HCT116 (cell line): ENCODE data around the gene DLL1.

Experiments
- FOSL1 ChIP-seq: IDR thresholded peaks from 2 replicates; pipeline ENCODE4 v1.6.1; 2012; ENCODE audit warnings: low read depth
- POLR2A ChIP-seq: IDR thresholded peaks from 2 replicates; pipeline ENCODE4 v1.7.0; 2011; ENCODE audit warnings: borderline replicate concordance; ENCODE audit not compliant: insufficient read depth, insufficient read length; ENCODE audit errors: extremely low read depth
- YY1 ChIP-seq: IDR thresholded peaks from 2 replicates; pipeline ENCODE4 v1.6.1; 2011; ENCODE audit warnings: low read length, low read depth, moderate library complexity, mild to moderate bottlenecking; ENCODE audit not compliant: insufficient replicate concordance; ENCODE audit errors: extremely low read depth
- TF ChIP-seq, protein P1 (sequence below), 3 experiments: fragments of 200-600 bp in 1 of 3; sonication (generic) in 1 of 3; IDR thresholded peaks in 2 of 3; conservative IDR thresholded peaks in 1 of 3; 2 replicates each; pipeline ENCODE4 v1.5.1; 2012 to 2017; ENCODE audit warnings: low read depth in 2 of 3, low read length in 2 of 3, antibody characterized with exemption in 1 of 3, borderline replicate concordance in 1 of 3, control low read depth in 1 of 3, mild to moderate bottlenecking in 1 of 3, mixed read lengths in 1 of 3, mixed run types in 1 of 3, moderate library complexity in 1 of 3; ENCODE audit not compliant: insufficient read depth in 1 of 3

DNA sequence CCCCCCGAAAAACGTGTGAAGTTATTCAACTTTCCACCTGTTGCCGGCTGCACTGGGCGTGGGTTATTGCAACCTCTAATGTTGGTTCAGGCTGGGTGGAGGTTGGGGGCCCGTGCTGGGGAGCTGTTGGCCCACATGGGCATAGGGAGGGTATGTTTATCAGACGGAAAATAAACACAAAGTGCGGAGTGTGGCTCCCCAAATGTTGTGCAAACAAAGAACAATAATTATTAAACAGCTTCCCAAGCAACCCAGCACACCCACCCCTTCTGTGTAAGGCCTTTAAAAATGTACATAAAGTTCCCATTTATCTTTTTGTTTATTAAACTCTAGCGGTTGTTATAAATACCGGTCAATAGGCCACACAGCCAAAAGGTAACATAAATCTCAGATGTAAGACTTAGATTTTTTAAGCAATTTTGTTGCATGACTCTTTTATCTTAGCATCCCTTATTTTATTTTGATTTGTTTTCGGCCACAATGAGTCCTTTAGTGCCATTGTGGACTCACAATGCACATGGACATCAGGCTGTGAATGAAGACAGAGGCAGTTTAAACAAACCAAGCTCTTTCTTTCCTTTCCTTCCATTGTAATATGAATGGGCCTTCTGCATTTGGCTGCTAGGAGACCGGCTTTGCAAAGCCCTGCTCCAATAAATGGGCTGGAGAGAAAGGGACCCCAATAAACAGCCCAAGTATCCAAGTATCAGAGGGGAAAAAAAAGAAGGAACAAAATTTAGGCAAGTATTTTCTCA is 6.9 kb upstream of the DLL1 start:
- TF ChIP-seq YY1, result no peak
- TF ChIP-seq, protein P1, sequence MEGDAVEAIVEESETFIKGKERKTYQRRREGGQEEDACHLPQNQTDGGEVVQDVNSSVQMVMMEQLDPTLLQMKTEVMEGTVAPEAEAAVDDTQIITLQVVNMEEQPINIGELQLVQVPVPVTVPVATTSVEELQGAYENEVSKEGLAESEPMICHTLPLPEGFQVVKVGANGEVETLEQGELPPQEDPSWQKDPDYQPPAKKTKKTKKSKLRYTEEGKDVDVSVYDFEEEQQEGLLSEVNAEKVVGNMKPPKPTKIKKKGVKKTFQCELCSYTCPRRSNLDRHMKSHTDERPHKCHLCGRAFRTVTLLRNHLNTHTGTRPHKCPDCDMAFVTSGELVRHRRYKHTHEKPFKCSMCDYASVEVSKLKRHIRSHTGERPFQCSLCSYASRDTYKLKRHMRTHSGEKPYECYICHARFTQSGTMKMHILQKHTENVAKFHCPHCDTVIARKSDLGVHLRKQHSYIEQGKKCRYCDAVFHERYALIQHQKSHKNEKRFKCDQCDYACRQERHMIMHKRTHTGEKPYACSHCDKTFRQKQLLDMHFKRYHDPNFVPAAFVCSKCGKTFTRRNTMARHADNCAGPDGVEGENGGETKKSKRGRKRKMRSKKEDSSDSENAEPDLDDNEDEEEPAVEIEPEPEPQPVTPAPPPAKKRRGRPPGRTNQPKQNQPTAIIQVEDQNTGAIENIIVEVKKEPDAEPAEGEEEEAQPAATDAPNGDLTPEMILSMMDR (IDR thresholded peaks at IDR 0.05 in 2 of 3, conservative IDR thresholded peaks at IDR 0.05 in 1 of 3; ENCODE audit: borderline replicate concordance in 1 of 3, insufficient read depth in 1 of 3, low read depth in 2 of 3, low read length in 2 of 3), result no peak
- TF ChIP-seq FOSL1, result no peak
- no peak for TF ChIP-seq POLR2A
